HL-60 (cell line): Measurements from ENCODE around the gene RC3H2.

Source experiments
- DNase-seq, 2 experiments: peaks; one replicate each; pipeline ENCODE4 v3.0.0-alpha.2; 2010 to 2020; ENCODE audit warnings: low read depth in 1 of 2, low spot score in 1 of 2
- H3K27ac ChIP-seq: fragments of 250-450 bp; sonication (Bioruptor Pico); replicated peaks from 2 replicates; pipeline ENCODE4 v1.5.1; 2020; ENCODE audit warnings: mild to moderate bottlenecking, moderate library complexity
- H3K27me3 ChIP-seq: fragments of 250-450 bp; sonication (Bioruptor Pico); 2 replicates; pipeline ENCODE4 v1.5.1; 2021; ENCODE audit warnings: mild to moderate bottlenecking, moderate library complexity; ENCODE audit not compliant: insufficient read depth, poor library complexity, severe bottlenecking
- H3K4me3 ChIP-seq: replicated peaks from 2 replicates; pipeline ENCODE4 v1.5.1; 2011; ENCODE audit warnings: mild to moderate bottlenecking, control low read depth, low read length; ENCODE audit not compliant: insufficient read depth
- GABPA ChIP-seq: IDR thresholded peaks from 2 replicates; pipeline ENCODE4 v1.6.1; 2012; ENCODE audit warnings: low read depth
- POLR2AphosphoS5 ChIP-seq: IDR thresholded peaks from 2 replicates; pipeline ENCODE4 v1.6.1; 2012; ENCODE audit warnings: low read depth
- SPI1 ChIP-seq: IDR thresholded peaks from 2 replicates; pipeline ENCODE4 v1.6.1; 2012; ENCODE audit warnings: low read depth, mild to moderate bottlenecking, borderline replicate concordance
- TF ChIP-seq, protein P1 (sequence below): IDR thresholded peaks from one replicate; pipeline ENCODE4 v1.5.1; 2011; ENCODE audit warnings: low read length, control low read depth, inconsistent platforms; ENCODE audit not compliant: insufficient read depth
- TF ChIP-seq, protein P2 (sequence below): IDR thresholded peaks from 2 replicates; pipeline ENCODE4 v1.6.1; 2012; ENCODE audit warnings: low read depth; ENCODE audit not compliant: insufficient replicate concordance

Gene RC3H2

DNA sequence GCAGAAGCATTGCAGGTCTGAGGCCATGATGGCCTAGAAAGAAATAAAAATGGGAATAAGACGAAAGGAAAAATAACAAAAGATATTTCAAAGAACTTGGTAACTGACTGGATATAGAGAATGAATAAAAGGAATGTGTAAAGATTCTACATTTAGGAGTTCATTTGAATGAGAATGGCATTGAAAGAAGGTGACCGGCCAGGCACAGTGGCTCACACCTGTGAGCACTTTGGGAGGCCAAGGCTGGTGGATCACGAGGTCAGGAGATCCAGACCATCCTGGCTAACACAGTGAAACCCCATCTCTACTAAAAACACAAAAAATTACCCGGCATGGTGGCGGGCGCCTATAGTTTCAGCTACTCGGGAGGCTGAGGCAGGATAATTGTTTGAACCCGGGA, 17.6 kb upstream of the RC3H2 start:
- Histone ChIP-seq H3K27me3 (no peaks in the 10 kb centered on the region), H3K4me3 (no peak overlapping the region), H3K27ac (no peak overlapping the region)
- no peak for DNase-seq
- TF ChIP-seq, protein P1, sequence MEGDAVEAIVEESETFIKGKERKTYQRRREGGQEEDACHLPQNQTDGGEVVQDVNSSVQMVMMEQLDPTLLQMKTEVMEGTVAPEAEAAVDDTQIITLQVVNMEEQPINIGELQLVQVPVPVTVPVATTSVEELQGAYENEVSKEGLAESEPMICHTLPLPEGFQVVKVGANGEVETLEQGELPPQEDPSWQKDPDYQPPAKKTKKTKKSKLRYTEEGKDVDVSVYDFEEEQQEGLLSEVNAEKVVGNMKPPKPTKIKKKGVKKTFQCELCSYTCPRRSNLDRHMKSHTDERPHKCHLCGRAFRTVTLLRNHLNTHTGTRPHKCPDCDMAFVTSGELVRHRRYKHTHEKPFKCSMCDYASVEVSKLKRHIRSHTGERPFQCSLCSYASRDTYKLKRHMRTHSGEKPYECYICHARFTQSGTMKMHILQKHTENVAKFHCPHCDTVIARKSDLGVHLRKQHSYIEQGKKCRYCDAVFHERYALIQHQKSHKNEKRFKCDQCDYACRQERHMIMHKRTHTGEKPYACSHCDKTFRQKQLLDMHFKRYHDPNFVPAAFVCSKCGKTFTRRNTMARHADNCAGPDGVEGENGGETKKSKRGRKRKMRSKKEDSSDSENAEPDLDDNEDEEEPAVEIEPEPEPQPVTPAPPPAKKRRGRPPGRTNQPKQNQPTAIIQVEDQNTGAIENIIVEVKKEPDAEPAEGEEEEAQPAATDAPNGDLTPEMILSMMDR, result no peak
- TF ChIP-seq SPI1 (no peak), POLR2AphosphoS5 (no peak), GABPA (no peak)
- TF ChIP-seq, protein P2, sequence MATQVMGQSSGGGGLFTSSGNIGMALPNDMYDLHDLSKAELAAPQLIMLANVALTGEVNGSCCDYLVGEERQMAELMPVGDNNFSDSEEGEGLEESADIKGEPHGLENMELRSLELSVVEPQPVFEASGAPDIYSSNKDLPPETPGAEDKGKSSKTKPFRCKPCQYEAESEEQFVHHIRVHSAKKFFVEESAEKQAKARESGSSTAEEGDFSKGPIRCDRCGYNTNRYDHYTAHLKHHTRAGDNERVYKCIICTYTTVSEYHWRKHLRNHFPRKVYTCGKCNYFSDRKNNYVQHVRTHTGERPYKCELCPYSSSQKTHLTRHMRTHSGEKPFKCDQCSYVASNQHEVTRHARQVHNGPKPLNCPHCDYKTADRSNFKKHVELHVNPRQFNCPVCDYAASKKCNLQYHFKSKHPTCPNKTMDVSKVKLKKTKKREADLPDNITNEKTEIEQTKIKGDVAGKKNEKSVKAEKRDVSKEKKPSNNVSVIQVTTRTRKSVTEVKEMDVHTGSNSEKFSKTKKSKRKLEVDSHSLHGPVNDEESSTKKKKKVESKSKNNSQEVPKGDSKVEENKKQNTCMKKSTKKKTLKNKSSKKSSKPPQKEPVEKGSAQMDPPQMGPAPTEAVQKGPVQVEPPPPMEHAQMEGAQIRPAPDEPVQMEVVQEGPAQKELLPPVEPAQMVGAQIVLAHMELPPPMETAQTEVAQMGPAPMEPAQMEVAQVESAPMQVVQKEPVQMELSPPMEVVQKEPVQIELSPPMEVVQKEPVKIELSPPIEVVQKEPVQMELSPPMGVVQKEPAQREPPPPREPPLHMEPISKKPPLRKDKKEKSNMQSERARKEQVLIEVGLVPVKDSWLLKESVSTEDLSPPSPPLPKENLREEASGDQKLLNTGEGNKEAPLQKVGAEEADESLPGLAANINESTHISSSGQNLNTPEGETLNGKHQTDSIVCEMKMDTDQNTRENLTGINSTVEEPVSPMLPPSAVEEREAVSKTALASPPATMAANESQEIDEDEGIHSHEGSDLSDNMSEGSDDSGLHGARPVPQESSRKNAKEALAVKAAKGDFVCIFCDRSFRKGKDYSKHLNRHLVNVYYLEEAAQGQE, result no peak

DNA sequence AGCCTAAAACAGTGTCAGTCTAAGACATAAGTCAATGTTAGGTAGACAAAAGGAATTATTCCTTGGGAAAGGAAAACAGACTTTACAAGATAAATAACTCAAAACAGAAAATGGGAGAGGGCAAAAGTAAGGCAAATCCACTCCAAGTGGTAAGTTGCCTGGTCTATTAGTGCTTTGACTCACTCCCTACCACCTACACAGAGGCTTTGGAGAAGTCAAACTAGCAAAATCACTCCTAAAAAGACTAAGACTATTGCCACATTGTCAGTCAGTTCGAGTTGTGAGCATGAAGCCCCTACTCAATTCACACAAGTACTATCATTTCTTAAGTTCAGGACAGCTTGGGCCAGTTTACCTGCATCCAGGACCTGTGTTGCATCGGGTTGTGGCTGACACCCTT, 13.2 kb upstream of the RC3H2 start:
- no peak for DNase-seq
- H3K4me3 ChIP-seq, result no peak overlapping the region
- H3K27me3 ChIP-seq, result no peaks in the 10 kb centered on the region
- TF ChIP-seq SPI1 (no peak), POLR2AphosphoS5 (no peak), GABPA (no peak)
- TF ChIP-seq, protein P2, result no peak
- TF ChIP-seq, protein P1, result no peak
- H3K27ac ChIP-seq, result no peak overlapping the region

DNA sequence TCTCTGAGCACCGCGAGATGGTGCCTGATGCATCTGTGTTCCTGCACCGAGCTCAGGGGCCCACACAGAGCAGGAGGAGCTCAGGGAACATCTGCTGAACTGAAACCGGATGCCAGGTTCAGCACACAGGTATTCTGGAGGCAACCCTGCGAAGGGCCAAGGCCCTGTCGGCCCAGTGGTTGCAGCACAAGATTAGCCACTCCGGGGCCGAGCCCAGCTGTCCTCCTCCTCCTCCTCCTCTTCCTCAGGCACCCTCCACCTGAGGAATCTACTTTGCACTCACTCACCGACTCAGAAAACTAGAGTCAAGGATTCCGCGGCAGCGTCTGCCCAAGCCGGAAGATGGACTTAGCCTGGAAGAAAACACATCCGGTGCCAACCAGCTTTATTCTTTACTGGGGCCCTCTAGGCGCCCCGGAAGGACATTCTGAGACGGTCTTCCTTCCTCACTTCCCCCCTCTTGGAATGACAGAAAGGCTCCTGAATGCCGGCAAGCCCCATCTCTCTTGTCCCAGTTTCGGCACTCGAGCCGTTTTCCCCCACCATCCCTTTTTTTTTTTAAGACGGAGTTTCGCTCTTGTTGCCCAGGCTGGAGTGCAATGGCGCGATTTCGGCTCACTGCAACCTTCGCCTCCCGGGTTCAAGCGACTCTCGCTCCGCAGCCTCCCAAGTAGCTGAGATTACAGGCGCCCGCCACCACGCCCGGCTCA, 8.0 kb upstream of the RC3H2 start, which contains the start of gene ZBTB6:
TSS of gene ZBTB6 (minus strand) at position 360 of the 710 bp plus-strand sequence. CDS start 1,251 bp downstream, outside the sequence.
- Histone ChIP-seq H3K27ac (peak within 1 kb of the TSS; percentile 74), H3K27me3 (no peaks in the 10 kb centered on the region), H3K4me3 (peak within 1 kb of the TSS; percentile 90)

More for the DNA sequence above, 8.0 kb upstream of the RC3H2 start, which contains the start of gene ZBTB6:
- TF ChIP-seq SPI1 (peak; percentile 87), GABPA (peak; percentile 98), POLR2AphosphoS5 (peak; percentile 52; the same call in 1 of the 2 replicates)
- TF ChIP-seq, protein P1, result no peak
- peak; percentile 72 to 84 for DNase-seq
